Measurements from ENCODE around the gene KCNIP3.
"Not testable (repeated sequence)": the region's sequence is repeated elsewhere in the genome, so short reads cannot be mapped to it uniquely, and the experiment has no call there.

KCNIP3 gene

DNA sequence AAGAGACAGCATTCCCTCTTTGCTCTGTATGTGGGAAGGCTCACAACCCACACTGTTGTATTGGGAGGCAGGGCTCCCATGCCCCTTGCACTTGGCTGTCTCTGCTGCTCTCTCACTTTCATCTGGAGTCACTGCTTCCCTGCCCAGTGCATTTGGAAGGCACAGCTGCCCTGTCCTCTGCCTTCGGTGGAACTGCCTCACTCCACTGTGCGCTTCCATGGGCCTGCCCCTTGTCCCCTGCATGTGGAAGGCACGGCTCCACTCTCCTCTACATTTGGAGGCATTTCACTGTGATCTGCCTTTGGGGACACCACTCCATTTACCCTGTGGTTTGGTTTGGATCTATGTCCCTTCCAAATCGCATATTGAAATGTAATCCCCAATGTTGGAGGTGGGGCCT, 32.0 kb upstream of the KCNIP3 start:
- DNase-seq (ENCODE audit: low read depth in 2 of 2): no peak
- no peak overlapping the region for H3K4me3 ChIP-seq (replicated peaks in 1 of 2; ENCODE audit: low read depth in 2 of 2, low read length in 2 of 2)
- TF ChIP-seq, protein P1, sequence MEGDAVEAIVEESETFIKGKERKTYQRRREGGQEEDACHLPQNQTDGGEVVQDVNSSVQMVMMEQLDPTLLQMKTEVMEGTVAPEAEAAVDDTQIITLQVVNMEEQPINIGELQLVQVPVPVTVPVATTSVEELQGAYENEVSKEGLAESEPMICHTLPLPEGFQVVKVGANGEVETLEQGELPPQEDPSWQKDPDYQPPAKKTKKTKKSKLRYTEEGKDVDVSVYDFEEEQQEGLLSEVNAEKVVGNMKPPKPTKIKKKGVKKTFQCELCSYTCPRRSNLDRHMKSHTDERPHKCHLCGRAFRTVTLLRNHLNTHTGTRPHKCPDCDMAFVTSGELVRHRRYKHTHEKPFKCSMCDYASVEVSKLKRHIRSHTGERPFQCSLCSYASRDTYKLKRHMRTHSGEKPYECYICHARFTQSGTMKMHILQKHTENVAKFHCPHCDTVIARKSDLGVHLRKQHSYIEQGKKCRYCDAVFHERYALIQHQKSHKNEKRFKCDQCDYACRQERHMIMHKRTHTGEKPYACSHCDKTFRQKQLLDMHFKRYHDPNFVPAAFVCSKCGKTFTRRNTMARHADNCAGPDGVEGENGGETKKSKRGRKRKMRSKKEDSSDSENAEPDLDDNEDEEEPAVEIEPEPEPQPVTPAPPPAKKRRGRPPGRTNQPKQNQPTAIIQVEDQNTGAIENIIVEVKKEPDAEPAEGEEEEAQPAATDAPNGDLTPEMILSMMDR (IDR thresholded peaks at IDR 0.05; ENCODE audit: low read depth, low read length): no peak

DNA sequence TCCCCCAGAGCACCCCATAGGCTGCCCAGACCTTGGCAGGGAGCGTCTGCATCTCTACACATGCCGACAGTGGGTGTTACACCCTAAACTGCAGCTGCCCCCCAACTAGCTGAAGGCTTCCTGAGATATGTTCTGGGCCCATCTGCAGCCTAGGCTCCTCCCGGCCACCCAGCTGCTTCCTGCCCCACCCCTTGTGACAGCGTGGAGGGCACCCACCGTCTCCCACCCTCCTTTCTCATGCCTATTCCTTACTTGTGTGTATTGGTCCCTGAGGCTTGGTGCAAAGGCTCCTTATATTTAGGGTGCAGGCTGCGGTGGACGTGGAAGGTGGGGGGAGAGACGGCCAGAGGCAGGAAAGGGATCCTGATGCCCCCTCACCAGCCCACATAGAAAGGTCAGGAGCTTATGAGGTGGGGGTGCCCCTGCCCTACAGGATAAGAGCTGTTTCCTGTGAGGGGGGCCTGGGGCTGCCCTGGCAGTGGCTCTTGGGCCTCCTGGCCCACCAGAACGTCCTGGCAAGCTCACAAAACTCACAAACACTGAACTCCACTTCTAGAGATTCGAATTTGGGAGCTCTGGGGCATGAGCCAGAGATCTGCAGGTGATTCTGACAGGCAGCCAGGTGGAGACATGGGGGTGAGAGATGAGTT, 30.2 kb upstream of the KCNIP3 start:
- H3K4me3 ChIP-seq (replicated peaks in 1 of 2; ENCODE audit: low read depth in 2 of 2, low read length in 2 of 2): no peak overlapping the region
- TF ChIP-seq, protein P1 (IDR thresholded peaks at IDR 0.05; ENCODE audit: low read depth, low read length): no peak
- DNase-seq (ENCODE audit: low read depth in 2 of 2): no peak

DNA sequence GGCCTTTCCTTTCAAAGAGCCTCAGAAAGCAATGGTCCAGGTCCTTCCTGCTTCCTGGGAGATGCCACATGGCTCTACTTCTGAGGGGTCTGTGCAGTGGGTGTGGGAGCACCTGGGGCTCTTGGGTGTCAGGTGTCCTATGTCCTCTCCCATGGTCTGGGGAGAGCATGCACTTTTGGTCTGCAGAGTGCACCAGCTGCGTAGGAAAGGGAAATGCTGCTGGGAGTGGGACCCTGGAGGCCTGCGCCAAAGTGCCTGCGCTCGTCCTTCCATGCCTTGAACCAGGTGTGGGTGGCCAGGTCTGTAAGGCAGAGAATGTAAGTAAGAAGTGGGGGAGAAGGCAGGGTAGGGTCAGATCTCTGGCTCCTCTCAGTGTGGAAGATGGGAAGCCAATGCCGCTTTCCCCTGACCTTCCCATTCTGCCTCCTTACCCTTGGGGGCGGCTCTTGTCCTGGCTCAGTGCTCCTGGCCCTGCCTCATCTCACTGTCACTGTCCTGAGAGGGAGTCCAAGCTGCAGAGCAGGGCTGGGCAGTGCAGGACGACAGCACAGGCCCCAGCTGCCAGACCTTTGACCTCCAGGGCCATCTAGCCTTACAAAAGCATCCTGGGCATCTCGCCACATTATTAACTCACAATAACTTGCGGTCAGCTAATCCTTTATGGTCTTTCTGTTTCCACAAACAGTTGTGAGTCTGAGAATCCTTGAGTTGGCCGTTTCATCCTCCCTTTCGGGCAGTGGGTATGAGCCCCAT, 29.5 kb upstream of the KCNIP3 start:
- no peak for DNase-seq (ENCODE audit: low read depth in 2 of 2)
- TF ChIP-seq, protein P1 (IDR thresholded peaks at IDR 0.05; ENCODE audit: low read depth, low read length): no peak
- H3K4me3 ChIP-seq (replicated peaks in 1 of 2; ENCODE audit: low read depth in 2 of 2, low read length in 2 of 2): no peak overlapping the region

DNA sequence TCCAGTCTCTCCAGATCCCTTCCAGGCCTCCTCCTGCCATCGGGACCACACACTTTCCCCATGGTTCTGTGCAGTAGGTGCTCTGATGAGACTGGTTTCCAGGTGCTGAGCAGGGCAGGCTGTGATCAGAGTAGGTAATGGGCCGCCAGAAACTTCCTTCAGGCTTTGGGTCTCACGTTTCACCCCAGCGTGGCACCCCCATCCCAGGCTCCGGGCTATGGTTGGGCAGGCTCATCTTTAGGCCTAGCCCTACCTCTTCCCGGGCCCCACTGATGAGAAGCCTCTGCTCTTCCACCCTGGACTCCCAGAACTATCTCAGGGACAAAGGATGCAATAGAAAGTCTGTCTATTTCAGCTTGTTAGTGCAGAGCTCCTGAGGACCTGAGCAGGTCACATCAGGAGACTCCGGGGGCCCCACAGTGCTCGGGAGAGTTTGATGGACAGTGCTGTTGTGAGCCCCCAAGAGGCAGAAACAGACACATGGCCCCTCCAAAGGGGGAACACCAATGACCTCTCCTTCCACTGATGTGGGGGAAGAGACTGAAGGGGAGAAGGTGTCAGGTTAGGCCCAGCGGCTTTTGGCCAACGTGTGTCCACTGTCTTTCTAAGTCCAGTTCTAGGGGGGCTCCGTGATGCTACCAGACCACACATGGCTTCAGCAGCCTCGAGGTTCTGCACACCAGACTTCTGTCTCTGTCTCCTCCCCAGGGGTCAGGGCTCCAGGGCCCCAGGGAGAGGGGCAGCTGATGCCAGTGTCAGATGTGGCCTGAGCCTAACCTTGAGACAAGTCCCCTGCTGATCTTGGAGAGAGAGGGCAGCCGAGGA, 28.7 kb upstream of the KCNIP3 start:
- no peak for DNase-seq (ENCODE audit: low read depth in 2 of 2)
- no peak overlapping the region for H3K4me3 ChIP-seq (replicated peaks in 1 of 2; ENCODE audit: low read depth in 2 of 2, low read length in 2 of 2)
- TF ChIP-seq, protein P1 (IDR thresholded peaks at IDR 0.05; ENCODE audit: low read depth, low read length): no peak

DNA sequence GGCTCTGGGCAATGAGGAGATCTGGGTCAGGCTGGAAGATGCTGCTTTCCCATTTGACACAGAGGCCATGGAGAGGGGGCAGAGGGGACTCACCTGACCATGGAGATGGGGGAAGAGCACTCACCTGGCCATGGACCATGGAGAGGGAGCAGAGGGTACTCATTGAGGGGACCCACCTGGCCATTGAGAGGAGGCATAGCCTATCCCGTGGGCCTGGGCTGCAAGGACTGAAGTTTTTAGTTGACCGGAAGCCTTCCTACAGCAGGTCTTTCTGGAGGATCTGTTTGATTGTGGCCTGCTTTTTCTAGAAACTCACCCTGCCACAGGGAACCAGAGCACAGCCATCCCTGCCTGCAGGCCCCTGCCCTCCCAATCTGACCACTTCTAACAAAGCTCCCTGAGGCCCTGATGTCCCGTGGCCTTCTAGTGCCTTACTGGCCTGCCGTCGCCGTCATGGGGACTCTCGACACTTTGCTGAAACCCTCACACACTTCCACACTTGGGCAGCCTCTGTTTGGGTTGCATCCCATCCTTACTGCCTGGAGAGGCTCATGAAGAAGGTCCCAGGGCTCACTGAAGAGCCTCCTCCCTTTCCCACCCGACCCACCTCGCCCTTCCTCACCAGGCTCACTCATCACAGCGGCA, 28.0 kb upstream of the KCNIP3 start:
- TF ChIP-seq, protein P1 (IDR thresholded peaks at IDR 0.05; ENCODE audit: low read depth, low read length): no peak
- H3K4me3 ChIP-seq (replicated peaks in 1 of 2; ENCODE audit: low read depth in 2 of 2, low read length in 2 of 2): no peak overlapping the region
- no peak for DNase-seq (ENCODE audit: low read depth in 2 of 2)

DNA sequence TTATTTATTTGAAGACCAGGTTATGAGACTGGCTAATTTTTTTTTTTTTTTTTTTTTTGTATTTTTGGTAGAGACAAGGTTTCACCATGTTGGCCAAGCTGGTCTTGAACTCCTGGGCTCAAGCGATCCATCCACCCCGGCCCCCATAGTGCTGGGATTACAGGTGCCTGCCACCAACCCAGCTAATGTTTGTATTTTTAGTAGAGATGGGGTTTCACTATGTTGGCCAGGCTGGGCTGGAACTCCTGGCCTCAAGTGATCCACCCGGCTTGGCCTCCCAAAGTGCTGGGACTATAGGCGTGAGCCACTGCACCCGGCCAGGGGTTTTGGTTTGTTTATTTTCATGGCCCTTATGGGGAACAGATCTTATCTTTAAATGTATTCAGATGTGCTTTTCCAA, 27.4 kb upstream of the KCNIP3 start:
- DNase-seq (ENCODE audit: low read depth in 2 of 2); H3K4me3 ChIP-seq (replicated peaks in 1 of 2; ENCODE audit: low read depth in 2 of 2, low read length in 2 of 2): not testable (repeated sequence)

Measured in cardiac fibroblast (primary cell).